Fibroblast of mammary gland (primary cell): Measurements from ENCODE around the gene ZNF804A.

ENCODE experiments used
- DNase-seq: peaks from one replicate; pipeline ENCODE4 v3.0.0-alpha.2; 2010; ENCODE audit warnings: low read depth
- H3K4me3 ChIP-seq: 2 replicates; pipeline ENCODE4 v1.5.1; 2011; ENCODE audit warnings: low read depth, mild to moderate bottlenecking, low read length, moderate library complexity; ENCODE audit not compliant: control insufficient read depth
- TF ChIP-seq, protein P1 (sequence below): conservative IDR thresholded peaks from 2 replicates; pipeline ENCODE4 v1.5.1; 2011; ENCODE audit warnings: low read depth, low read length, inconsistent platforms; ENCODE audit not compliant: control insufficient read depth, insufficient read depth

Gene ZNF804A

DNA sequence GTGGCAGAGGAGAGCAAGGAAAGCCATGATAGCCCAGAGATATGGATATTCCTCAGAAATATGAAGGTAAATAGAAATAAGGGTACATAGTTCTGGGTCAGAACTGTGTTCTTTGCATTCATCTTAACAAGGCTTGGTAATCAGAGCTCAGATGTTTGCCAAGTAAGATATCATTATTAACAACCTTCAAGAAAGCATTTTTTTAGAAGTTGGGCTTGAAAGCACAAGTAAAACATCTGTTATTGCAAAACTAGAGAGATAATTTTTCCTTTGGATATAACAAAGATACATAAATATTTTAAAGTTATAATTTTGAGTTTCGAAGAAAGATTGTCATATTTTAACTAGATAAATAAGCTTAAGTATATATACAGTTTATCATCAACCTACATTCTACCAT lies 171.4 kb downstream of the ZNF804A start:
- no peak overlapping the region for H3K4me3 ChIP-seq
- TF ChIP-seq, protein P1, sequence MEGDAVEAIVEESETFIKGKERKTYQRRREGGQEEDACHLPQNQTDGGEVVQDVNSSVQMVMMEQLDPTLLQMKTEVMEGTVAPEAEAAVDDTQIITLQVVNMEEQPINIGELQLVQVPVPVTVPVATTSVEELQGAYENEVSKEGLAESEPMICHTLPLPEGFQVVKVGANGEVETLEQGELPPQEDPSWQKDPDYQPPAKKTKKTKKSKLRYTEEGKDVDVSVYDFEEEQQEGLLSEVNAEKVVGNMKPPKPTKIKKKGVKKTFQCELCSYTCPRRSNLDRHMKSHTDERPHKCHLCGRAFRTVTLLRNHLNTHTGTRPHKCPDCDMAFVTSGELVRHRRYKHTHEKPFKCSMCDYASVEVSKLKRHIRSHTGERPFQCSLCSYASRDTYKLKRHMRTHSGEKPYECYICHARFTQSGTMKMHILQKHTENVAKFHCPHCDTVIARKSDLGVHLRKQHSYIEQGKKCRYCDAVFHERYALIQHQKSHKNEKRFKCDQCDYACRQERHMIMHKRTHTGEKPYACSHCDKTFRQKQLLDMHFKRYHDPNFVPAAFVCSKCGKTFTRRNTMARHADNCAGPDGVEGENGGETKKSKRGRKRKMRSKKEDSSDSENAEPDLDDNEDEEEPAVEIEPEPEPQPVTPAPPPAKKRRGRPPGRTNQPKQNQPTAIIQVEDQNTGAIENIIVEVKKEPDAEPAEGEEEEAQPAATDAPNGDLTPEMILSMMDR: no peak
- DNase-seq: no peak

DNA sequence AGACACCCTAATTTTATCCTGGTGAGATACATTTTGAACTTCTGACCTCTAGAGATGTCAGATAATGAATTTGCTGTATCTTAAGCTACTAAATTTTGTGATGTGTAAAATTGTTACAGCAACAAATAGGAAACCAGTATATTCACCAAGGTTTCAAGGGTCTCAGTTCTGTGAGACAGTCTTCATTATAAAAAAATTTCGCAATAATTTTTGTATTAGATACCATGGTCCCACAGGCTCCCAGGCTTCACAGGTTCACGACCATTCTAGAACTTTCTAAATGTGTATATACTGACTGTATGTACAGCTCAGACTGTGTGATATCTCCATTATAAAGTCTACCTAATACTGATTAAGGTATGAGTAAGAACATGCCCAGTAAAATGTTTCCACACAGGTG lies 181.4 kb downstream of the ZNF804A start:
- no peak for DNase-seq
- TF ChIP-seq, protein P1: no peak
- H3K4me3 ChIP-seq: no peak overlapping the region

DNA sequence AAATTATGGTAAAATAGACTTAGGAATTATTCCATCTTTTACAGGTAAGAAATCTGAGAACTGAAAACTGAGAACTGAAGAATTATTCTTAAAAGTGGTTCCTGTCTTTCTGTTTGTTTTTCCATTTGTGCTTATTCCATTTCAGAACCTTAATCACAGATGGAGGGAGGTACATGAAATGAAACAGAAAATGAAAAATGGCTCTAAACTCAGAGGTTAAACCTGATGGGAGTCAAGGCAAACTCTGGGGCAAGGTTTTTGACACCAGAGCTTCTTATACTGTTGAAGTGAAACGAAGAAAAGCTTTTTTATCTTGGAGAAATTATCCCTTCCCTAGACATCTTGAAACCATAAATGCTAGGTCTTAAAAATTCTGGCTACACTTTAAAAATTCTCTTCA lies 182.1 kb downstream of the ZNF804A start:
- no peak for DNase-seq
- TF ChIP-seq, protein P1: no peak
- H3K4me3 ChIP-seq: no peak overlapping the region

DNA sequence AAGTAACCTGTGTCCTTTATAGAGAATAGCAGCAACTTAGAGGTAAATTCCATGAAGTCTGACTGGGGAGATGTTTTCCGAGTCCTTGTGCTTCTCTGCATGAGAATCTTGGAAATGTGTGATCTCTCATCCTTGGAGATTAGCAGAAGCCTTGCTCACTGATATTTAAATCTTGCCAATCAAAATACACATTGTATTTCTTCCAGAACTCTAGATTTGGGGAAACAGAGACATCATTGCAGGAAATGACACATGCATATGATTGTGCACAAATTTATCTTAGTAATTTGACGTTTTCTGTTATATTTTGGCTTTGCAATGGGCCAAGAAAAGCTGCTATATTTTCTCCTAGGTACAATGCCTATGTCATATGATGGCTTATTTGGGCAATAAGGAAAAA lies 182.6 kb downstream of the ZNF804A start:
- TF ChIP-seq, protein P1: no peak
- DNase-seq: peak; percentile 3
- H3K4me3 ChIP-seq: no peak overlapping the region

DNA sequence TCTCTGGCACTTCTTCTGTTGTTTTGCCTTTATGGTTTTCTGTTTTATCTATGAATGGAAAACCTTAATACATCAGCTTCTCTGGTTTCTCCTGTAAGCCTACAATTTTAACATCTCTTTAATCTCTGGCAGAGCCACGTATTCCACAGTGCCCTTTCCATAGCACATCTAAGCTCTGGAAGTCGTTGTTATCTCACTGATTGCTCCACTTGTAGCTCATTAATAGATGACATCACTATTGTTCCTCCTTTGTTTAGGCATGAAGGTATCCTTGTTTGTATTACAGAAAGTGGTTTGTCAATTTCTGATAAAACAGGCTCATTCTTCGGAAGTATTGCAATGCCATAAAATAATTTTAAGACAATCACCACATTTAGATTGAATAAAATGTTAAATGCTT lies 185.2 kb downstream of the ZNF804A start:
- TF ChIP-seq, protein P1: no peak
- no peak overlapping the region for H3K4me3 ChIP-seq
- DNase-seq: no peak

DNA sequence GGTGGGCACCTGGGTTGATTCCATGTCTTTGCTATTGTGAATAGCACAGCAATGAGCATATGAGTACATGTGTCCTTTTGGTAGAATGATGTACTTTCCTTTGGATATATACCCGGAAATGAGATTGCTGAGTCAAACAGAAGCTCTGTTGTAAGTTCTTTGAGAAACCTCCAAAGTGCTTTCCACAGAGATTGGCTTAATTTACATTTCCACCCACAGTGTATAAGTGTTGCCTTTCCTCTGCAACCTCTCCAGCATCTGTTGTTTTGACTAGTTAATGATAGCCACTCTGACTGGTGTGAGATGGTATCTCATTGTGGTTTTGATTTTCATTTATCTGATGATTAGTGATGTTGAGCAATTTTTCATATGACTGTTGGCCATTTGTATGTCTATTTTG lies 194.8 kb downstream of the ZNF804A start:
- peak; percentile 0 for DNase-seq
- TF ChIP-seq, protein P1: no peak
- H3K4me3 ChIP-seq: no peak overlapping the region

DNA sequence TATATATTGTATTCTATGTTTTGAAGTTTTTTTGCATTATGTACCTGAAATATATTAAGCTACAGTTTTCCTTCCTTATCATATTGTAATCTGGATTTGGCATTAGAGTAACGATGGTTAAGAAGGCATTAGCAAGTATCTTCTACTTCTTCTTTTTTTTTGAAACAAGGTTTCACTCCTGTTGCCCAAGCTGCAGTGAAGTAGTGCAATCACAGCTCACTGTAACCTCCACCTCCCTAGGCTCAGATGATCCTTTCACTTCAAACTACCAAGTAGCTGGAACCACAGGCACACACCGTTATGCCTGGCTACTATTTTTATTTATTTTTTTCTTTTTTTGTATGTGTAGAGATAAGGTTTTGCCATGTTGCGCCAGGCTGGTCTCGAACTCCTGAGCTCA lies 201.1 kb downstream of the ZNF804A start:
- TF ChIP-seq, protein P1: no peak
- H3K4me3 ChIP-seq: no peak overlapping the region
- DNase-seq: no peak
